ENCODE data around the gene POU2F1. TPM values are rescaled to one million over a fixed set of nuclear protein-coding genes. Genes with fewer than 3 reads are reported as not detected.

The POU2F1 gene
- total and polyA plus RNA-seq, 9 donors: 3.9 to 24.6 (median 17.0) TPM

DNA sequence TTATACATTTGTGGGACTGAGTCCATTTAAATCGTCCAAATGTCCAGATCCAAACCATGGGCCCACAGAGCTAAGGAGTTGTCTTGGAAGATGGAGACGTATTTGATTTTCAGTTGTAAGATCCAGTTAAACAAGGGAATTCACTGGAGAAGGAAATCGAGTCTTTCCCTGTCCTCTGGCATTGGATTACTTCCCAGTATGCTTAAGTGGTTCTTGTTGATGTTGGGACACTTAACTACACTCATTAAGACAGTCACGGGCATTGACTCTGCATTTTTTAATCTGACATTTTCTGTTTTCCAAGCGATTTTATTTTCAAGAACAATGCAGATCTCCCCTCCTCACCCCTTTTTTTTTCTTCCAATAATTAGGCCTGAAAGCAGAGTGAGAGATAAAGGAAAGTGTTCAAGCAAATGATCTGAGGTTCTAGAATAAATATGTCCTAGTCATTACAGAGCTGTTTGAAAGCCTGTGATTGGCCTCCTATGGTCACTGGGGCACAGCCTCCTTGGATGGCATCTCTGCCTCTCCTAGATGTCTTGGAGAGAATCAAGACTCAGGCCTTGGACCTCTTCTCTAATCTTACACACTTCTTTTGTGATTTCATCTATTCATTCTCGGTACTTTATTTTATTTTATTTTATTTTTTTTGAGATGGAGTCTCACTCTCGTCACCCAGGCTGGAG, 248.7 kb downstream of the POU2F1 start:
- intact Hi-C loops (cut with DNase I): no loop called here
- WGBS, 3 donors: 87 to 92% (median 88%) methylated on average over 7 of the region's 7 CpGs
- H3K27me3 ChIP-seq: no peaks in the 10 kb centered on the region
- H3K4me3 ChIP-seq: no peak overlapping the region
- H3K36me3 ChIP-seq: no peaks in the 10 kb centered on the region
- DNase-seq: no peak
- no peaks in the 10 kb centered on the region for H3K9me3 ChIP-seq
- no peak overlapping the region for H3K27ac ChIP-seq
- H3K4me1 ChIP-seq (ENCODE audit: insufficient read depth): peaks cover 1% of the 10 kb centered on the region
- no peak for TF ChIP-seq POLR2A (IDR thresholded peaks at IDR 0.05)
- no peak for TF ChIP-seq EP300 (IDR thresholded peaks at IDR 0.05)
- TF ChIP-seq, protein P1, sequence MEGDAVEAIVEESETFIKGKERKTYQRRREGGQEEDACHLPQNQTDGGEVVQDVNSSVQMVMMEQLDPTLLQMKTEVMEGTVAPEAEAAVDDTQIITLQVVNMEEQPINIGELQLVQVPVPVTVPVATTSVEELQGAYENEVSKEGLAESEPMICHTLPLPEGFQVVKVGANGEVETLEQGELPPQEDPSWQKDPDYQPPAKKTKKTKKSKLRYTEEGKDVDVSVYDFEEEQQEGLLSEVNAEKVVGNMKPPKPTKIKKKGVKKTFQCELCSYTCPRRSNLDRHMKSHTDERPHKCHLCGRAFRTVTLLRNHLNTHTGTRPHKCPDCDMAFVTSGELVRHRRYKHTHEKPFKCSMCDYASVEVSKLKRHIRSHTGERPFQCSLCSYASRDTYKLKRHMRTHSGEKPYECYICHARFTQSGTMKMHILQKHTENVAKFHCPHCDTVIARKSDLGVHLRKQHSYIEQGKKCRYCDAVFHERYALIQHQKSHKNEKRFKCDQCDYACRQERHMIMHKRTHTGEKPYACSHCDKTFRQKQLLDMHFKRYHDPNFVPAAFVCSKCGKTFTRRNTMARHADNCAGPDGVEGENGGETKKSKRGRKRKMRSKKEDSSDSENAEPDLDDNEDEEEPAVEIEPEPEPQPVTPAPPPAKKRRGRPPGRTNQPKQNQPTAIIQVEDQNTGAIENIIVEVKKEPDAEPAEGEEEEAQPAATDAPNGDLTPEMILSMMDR (IDR thresholded peaks at IDR 0.05): no peak

DNA sequence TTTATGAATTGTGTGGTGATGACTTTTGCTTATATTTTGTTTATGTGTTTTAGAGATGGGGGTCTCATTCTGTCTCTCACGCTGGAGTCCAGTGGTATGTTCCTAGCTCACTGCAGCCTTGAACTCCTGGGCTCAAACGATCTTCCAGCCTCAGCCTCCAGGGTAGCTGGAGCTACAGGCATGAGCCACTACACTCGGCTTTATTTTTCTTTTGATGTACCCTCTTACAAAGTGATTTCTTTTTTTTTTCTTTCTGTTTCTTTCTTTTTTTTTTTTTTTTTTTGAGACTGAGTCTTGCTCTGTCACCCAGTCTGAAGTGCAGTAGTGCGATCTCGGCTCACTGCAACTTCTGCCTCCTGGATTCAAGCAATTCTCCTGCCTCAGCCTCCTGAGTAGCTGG, 250.9 kb downstream of the POU2F1 start:
- TF ChIP-seq EP300 (IDR thresholded peaks at IDR 0.05) (no peak), POLR2A (IDR thresholded peaks at IDR 0.05) (no peak)
- TF ChIP-seq, protein P1 (IDR thresholded peaks at IDR 0.05): no peak
- 47 to 64% (median 63%) methylated on average over 5 of the region's 5 CpGs for WGBS, 3 donors
- H3K27me3 ChIP-seq: no peaks in the 10 kb centered on the region
- H3K4me1 ChIP-seq (ENCODE audit: insufficient read depth): peaks cover 1% of the 10 kb centered on the region
- intact Hi-C loops (cut with DNase I): no loop called here
- DNase-seq: no peak
- no peak overlapping the region for H3K4me3 ChIP-seq
- H3K27ac ChIP-seq: no peak overlapping the region
- H3K36me3 ChIP-seq: no peaks in the 10 kb centered on the region
- no peaks in the 10 kb centered on the region for H3K9me3 ChIP-seq

DNA sequence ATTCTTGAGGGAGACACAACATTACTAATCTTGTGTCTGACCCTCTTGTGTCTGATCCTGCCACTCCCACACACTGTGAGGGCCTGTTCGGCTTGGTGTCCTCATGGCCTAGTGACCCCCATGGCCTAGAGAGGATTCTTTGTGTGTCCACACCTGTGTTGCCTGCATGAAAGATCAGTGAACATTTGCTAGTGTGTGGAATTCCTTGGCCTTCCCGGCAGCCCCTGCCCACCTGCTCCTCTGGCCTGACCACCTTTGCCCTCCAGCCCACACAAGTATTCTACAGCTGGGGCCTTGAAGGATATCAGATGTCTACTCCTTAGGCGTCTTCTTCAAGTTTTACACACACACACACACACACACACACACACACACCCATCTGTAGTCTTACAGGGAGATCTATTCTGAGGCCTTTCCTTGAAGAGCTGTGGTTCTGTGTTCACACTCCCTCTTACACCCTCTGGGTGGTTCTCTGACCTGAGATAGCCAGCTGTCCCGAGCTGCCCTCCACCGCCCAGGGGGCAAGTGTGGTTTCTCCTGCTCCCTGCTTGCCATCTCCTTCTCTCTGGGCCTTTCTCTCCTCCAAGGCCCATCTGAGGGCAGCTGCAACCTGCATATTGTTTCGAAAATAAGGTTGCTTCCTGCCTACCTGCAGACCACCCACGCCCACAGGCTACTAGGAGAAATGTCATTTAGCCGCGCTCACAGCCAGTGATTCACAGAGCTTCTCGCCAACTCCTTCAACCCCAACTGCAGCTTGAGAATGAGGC, 252.3 kb downstream of the POU2F1 start:
- TF ChIP-seq EP300 (IDR thresholded peaks at IDR 0.05): no peak
- TF ChIP-seq POLR2A (IDR thresholded peaks at IDR 0.05): no peak
- TF ChIP-seq, protein P1 (IDR thresholded peaks at IDR 0.05): no peak
- WGBS, 3 donors: 54 to 69% (median 67%) methylated on average over 10 of the region's 10 CpGs
- Histone ChIP-seq H3K27ac (no peak overlapping the region), H3K27me3 (no peaks in the 10 kb centered on the region), H3K4me1 (ENCODE audit: insufficient read depth) (no peaks in the 10 kb centered on the region), H3K4me3 (no peak overlapping the region), H3K36me3 (no peaks in the 10 kb centered on the region), H3K9me3 (no peaks in the 10 kb centered on the region)
- intact Hi-C loops (cut with DNase I): no loop called here
- no peak for DNase-seq

DNA sequence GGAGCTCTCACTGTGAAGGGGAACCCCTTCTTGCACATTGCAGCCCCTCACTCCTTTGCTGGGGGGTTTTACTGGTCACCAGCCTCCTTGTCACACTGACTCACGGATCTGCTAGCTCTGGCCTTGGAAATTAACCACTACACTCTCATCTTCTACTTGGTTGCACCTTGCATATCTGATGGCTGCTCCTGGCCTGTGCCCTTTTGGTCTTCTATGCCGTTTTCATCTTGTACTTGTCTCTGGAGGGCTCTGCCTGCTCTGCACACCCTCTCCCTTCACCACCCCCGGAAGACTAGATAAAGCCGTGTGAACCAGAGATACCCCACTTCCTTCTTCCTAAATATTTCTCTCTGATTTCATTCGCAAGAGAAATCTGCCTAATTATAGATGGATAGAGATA, 253.1 kb downstream of the POU2F1 start:
- Histone ChIP-seq H3K27me3 (no peaks in the 10 kb centered on the region), H3K4me3 (no peak overlapping the region), H3K36me3 (no peaks in the 10 kb centered on the region), H3K27ac (no peak overlapping the region), H3K9me3 (no peaks in the 10 kb centered on the region), H3K4me1 (ENCODE audit: insufficient read depth) (no peaks in the 10 kb centered on the region)
- intact Hi-C loops (cut with DNase I): loop anchor here in 1 of 4 donors (2.0 kb wide), 1 partner anchor 19 kb away; no protein-coding TSS in a partner anchor
- DNase-seq: no peak
- 26 to 43% (median 39%) methylated on average over 5 of the region's 5 CpGs for WGBS, 3 donors
- TF ChIP-seq POLR2A (IDR thresholded peaks at IDR 0.05) (no peak), EP300 (IDR thresholded peaks at IDR 0.05) (no peak)
- TF ChIP-seq, protein P1 (IDR thresholded peaks at IDR 0.05): no peak

Data from ovary (tissue), 9 donors.